Activated CD4-positive, alpha-beta memory T cell treated with anti-CD3 and anti-CD28 coated beads, Interleukin-2, amount 10 ng/mL, durations not matched to agents 7 days and 5 days (primary cell): ENCODE data around the gene WFDC10B. TPM values are rescaled to one million over a fixed set of nuclear protein-coding genes. Genes with fewer than 3 reads are reported as not detected.

Source experiments
- CTCF ChIA-PET: fragments of 350-600 bp; sonication (Branson Sonifier 250); formaldehyde crosslinking; loops from one replicate; lab custom pipeline; 2021; ENCODE audit warnings: antibody characterized with exemption, inconsistent platforms; lab: Charles Lee
- POLR2A ChIA-PET: fragments of 350-600 bp; sonication (Branson Sonifier 250); formaldehyde crosslinking; loops from one replicate; lab custom pipeline; 2021; ENCODE audit warnings: antibody characterized with exemption; lab: Charles Lee
- DNase-seq: peaks from one replicate; pipeline ENCODE4 v3.0.0-alpha.2; 2020
- H3K27ac Mint-ChIP-seq: one replicate; pipeline ENCODE4 v1.8.0; 2021; ENCODE audit warnings: mild to moderate bottlenecking, mixed read lengths
- H3K27me3 Mint-ChIP-seq: one replicate; pipeline ENCODE4 v1.8.0; 2021; ENCODE audit warnings: mixed read lengths
- H3K36me3 Mint-ChIP-seq: one replicate; pipeline ENCODE4 v1.8.0; 2021; ENCODE audit warnings: low read depth, mixed read lengths
- H3K4me1 Mint-ChIP-seq: one replicate; pipeline ENCODE4 v1.8.0; 2021; ENCODE audit warnings: mixed read lengths
- H3K4me3 Mint-ChIP-seq: one replicate; pipeline ENCODE4 v1.8.0; 2021; ENCODE audit warnings: mild to moderate bottlenecking, mixed read lengths
- H3K9me3 Mint-ChIP-seq: one replicate; pipeline ENCODE4 v1.8.0; 2021; ENCODE audit warnings: mixed read lengths
- total RNA-seq, 2 experiments: library from RNA; stranded (reverse); gene quantifications; one replicate each; pipeline ENCODE4 v1.2.3, GENCODE V29; 2021

WFDC10B gene
- total RNA-seq, 2 experiments from 2014 or later: not detected

DNA sequence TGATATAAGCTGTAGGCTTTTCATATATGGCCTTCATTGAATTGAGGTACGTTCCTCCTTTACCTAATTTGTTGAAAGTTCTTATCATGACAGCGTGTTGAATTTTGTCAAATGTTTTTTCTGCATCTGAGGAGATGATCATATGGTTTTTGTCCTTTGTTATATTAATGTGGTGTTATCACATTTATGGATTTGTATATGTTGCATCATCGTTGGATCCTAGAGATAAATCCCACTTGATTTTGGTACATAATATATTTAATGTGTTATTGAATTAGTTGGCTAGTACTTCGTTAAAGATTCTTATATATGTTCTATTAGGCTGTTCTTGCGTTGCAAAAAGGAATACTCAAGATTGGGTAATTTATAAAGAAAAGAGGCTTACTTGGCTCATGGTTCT is 65.1 kb downstream of the WFDC10B start:
- CTCF ChIA-PET: no interaction called here
- H3K9me3 Mint-ChIP-seq: no peaks in the 10 kb centered on the region
- no peaks in the 10 kb centered on the region for H3K36me3 Mint-ChIP-seq
- peaks cover 15% of the 10 kb centered on the region for H3K27me3 Mint-ChIP-seq
- H3K4me1 Mint-ChIP-seq: no peaks in the 10 kb centered on the region
- no peak overlapping the region for H3K27ac Mint-ChIP-seq
- POLR2A ChIA-PET: no interaction called here
- no peak overlapping the region for H3K4me3 Mint-ChIP-seq
- no peak for DNase-seq

DNA sequence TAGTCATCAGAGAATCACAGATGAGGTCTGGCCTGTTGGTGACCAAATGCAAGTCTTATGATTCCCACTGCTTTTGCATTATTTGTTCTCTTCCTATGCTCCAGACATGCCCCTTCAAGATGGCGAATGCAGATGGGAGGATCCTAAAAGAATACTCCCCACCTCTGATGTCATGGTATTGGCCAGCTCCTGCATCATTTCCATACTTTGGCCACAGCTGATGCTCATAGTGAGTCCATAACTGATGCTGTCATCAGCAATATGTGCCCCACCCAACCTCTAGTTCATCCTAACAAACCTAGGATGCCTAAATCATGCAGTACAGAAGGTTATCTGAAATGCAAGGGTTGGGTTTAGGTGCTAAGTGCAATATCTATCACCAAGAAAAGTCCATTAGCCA is 68.3 kb downstream of the WFDC10B start:
- Mint-ChIP-seq H3K27me3 (peaks cover 15% of the 10 kb centered on the region), H3K36me3 (no peaks in the 10 kb centered on the region), H3K9me3 (no peaks in the 10 kb centered on the region), H3K4me1 (no peaks in the 10 kb centered on the region), H3K4me3 (no peak overlapping the region), H3K27ac (no peak overlapping the region)
- POLR2A ChIA-PET: no interaction called here
- DNase-seq: no peak
- CTCF ChIA-PET: no interaction called here

Other genes with a start within 250 kb of the WFDC10B start
- not detected for gene WFDC2, start 235.3 kb downstream of the WFDC10B start, total RNA-seq
- gene SPINT3, start 189.4 kb downstream of the WFDC10B start, total RNA-seq: not detected
- gene WFDC6, start 165.5 kb downstream of the WFDC10B start, total RNA-seq: not detected
- not detected for gene EPPIN, start 157.6 kb downstream of the WFDC10B start, total RNA-seq
- not detected for gene WFDC8, start 125.7 kb downstream of the WFDC10B start, total RNA-seq
- not detected for gene WFDC10A, start 75.3 kb downstream of the WFDC10B start, total RNA-seq
- not detected for gene WFDC9, start 73.7 kb downstream of the WFDC10B start, total RNA-seq
- gene WFDC11, start 34.8 kb downstream of the WFDC10B start, total RNA-seq: not detected
- not detected for gene WFDC13, start 3.0 kb downstream of the WFDC10B start, total RNA-seq
- not detected for gene SPINT4, start 17.3 kb upstream of the WFDC10B start, total RNA-seq
- not detected for gene WFDC3, start 86.9 kb upstream of the WFDC10B start, total RNA-seq
- 10 to 100 TPM; 29.0 to 34.7 TPM for gene DNTTIP1, start 86.9 kb upstream of the WFDC10B start, total RNA-seq
- 100 to 1,000 TPM; 170 to 184 TPM for gene UBE2C, start 107.6 kb upstream of the WFDC10B start, total RNA-seq
- gene TNNC2, start 122.3 kb upstream of the WFDC10B start, total RNA-seq: not detected
- gene SNX21, start 128.8 kb upstream of the WFDC10B start, total RNA-seq: 1 to 10 TPM in 1 of 2 experiments, under 1 TPM in 1; 0.91 to 1.6 TPM
- gene ACOT8, start 152.4 kb upstream of the WFDC10B start, total RNA-seq: 10 to 100 TPM; 36.0 to 36.5 TPM
- 1 to 10 TPM; 5.5 to 5.7 TPM for gene ZSWIM3, start 152.6 kb upstream of the WFDC10B start, total RNA-seq
- gene ZSWIM1, start 176.2 kb upstream of the WFDC10B start, total RNA-seq: 1 to 10 TPM; 2.7 to 2.9 TPM
- under 1 TPM; 0.30 to 0.88 TPM for gene SPATA25, start 182.6 kb upstream of the WFDC10B start, total RNA-seq
- 1 to 10 TPM; 1.0 to 1.6 TPM for gene NEURL2, start 186.2 kb upstream of the WFDC10B start, total RNA-seq
- 10 to 100 TPM; 64.3 to 64.6 TPM for gene CTSA, start 186.3 kb upstream of the WFDC10B start, total RNA-seq
- gene PLTP, start 207.1 kb upstream of the WFDC10B start, total RNA-seq: 1 to 10 TPM; 2.8 to 3.1 TPM
- 10 to 100 TPM; 44.2 to 45.7 TPM for gene PCIF1, start 229.7 kb upstream of the WFDC10B start, total RNA-seq